GM21786 (cell line): Measurements from ENCODE around the gene OCEL1.

Source experiments
- ATAC-seq: cut with Tn5 transposase; IDR thresholded peaks from one replicate; pipeline ENCODE4 v1.9.1; 2021; ENCODE audit not compliant: unreplicated experiment

The OCEL1 gene

DNA sequence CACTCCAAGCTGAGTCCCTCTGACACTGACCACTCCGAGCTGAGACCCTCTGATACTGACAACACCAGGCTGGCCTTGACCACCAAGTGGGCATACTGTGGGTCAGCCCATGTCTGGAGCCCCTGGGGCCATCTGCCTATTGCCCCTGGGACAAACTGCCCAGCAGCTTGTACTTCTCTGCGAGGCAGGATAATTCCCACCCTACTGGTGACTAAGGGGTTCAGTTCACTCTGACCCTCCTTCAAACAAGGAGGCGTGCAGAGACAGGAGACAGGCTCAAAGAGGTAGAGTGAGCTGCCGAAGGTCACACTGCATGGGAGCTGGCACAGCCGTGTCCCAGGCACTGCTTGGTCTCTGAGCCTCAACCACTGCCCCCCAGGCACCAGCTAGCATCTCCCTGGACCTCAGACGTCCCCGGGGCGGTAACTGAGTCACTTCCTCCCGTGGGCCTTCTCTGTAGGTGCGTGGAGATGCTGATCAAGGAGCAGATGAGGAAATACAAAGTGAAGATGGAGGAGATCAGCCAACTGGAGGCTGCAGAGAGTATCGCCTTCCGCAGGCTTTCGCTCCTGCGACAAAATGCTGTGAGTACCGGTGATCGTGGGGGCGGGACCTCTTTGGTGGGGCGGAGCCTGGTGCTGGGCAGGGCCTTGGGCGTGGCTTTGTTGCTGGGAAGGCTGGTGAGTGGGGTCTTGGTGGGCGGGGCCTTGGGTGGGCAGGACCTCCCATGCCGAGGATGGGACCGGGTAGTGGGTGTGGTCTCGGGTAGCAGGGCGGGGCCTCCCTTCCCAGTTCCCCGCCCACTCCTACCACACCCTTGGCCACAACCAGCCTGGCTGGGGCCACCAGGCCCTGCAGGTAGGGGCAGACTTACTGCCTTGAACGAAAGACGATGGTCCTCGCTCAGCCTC lies 16.6 kb upstream of the OCEL1 start:
- ATAC-seq: no peak

DNA sequence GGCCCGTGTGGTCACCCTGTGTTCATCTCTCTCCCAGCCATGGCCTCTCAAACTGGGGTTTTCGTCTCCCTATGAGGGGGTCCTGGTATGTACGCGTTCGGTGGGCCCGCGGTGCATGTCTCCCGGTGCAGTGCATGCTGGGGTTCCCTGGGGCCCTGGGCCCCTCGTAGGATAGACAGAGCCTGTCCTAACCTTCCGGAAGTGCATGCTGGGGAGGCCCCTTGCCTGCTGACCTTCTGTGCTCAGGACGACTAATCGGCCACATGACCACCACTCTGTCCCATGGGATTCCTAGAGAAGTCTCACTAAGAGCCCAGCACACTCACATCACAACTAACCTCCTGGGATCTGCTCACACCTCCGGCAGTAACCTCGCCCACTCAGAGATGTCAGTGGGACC lies 15.7 kb upstream of the OCEL1 start:
- no peak for ATAC-seq

DNA sequence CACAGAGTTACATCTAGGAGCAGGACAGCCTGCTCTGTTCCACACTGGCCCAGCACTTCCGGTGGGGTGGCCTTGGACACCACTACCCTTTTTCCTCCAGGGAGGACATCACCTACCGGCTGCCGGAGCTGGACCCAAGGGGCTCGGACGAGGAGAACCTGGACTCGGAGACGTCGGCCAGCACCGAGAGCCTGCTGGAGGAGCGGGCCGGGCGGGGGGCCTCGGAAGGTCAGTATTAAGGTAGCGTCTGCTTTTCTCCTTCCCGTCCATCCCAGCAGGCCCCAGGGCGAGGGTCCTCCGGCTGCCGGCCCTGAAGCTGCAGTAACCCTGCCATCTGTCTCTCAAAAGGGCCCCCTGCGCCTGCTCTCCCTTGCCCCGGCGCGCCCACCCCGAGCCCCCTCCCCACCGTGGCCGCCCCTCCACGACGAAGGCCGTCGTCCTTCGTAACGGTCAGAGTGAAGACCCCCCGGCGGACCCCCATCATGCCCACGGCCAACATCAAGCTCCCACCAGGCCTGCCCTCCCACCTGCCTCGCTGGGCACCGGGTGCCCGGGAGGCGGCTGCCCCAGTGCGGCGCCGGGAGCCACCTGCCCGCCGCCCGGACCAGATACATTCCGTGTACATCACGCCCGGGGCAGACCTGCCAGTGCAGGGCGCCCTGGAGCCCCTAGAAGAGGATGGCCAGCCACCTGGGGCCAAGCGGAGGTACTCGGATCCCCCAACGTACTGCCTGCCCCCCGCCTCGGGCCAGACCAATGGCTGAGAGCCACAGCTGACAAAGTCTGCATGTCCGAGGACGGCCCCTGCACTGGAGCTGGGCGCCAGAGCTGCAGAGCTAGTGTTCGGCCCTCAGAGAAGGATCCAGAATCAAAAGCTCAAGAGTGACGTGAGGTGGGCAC lies 14.2 kb upstream of the OCEL1 start:
- no peak for ATAC-seq

DNA sequence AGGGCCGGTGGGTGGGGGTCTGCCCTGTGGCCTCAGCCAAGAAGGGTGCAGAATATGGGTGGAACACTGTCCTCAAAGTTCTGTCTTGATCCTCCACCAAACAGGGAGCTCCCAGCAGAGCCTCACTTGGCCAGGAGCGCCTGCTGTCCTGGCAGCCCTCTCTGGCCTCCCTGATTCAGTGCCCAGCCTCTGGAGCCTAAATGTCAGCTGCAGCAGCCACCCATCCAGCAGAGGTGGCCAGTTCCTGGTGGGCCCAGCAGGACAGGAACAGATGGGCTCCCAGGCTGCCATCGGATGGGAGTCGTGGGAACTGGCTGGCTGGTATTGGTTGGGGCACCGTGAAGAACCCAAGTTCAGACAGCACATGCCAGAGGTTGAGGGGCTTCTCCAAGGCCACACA lies 12.7 kb upstream of the OCEL1 start:
- ATAC-seq: no peak

DNA sequence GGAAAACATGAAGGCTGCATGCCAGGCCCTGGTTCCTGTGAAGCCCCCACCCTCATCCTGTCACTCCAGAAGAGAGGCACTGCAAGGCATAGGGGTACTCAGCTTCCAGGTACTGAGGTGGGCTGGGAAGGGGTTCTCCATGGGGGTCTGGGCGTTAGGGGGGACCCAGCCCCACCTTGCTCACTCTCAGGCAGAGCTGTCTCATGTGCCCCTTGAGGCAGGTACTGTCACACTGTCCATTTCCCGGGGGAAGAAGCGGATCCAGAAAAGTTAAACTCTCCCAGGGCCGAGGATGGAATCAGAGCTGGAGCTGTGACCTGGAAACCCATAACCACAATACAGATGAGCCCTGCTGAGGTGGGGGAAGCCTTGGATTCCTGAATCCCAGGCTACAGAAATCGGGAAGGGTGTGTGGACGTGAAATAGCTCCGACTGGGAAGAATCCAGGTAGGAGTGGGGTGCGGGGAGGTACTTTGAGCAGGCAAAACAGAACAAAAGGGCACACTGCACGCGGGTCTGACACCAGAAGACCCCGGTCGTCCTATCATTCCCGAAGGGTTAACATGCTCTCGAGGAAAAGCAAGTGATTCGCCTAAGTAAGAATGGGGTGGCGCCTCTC lies 11.4 kb upstream of the OCEL1 start:
- ATAC-seq: no peak

DNA sequence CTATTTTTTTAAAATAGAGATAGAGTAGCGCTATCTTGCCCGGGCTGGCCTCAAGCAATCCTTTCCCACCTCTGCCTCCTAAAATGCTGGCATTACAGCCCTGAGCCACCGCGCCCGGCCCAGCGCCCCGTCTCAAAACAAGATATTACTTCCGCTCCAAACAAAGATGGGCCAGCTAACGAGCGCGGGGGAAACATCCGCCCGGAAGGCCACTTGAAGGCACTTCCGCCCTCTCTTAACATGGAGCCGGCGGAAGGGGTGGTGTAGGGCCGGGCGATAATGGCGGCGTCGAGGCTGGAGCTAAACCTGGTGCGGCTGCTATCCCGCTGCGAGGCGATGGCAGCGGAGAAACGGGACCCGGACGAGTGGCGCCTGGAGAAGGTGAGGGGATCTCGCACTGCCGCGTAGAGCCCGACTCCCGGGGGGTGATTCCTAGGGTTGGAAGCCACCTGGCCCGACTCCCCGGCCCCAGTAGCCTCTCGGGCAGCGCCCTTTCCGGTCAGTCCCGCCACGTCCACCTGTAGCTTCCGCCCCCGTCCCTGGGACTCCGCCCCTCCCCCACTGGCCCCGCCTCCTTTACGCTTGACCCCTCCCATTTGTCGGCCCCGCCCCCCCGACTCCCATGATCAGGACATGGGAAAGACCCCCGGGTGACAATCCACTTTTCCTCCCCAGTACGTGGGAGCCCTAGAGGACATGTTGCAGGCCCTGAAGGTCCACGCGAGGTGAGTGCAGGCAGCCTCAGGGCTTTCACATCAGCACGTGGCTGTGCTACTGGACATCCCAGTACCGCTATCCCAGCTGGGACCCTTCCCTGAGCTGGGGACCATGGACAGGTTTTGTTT lies 10.7 kb upstream of the OCEL1 start, which contains the start of gene USE1:
Gene USE1, plus strand, starts transcription at position 231 of the 845 bp plus-strand sequence. Its CDS starts 49 bp downstream, at position 280.
- ATAC-seq: peak; percentile 61

DNA sequence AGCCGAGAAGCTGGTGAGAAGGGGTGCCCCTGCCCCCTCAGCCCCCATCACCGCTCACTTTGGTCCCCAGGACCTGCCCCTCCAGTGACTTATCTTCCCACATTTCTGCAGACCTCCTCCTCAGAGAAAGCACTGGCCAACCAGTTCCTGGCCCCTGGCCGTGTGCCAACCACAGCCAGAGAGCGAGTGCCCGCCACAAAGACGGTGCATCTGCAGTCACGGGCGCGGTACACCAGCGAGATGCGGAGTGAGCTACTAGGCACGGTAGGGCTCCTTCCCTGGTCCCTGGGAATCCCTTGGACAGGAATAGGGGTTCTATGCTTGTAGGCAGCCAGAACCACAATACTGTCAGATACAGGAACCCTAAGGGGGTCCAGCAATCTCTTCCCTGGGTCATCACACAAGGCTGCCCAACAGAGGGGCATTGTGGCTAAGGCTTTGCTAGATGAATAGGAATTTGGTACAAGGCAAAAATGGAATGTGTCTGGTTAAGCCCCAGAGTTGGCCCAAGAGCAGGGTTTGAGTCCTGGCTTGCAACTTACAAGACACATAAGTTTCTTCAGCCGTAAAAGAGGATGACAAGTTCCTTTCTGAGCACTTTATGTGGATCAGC lies 9.9 kb upstream of the OCEL1 start:
- ATAC-seq: no peak

DNA sequence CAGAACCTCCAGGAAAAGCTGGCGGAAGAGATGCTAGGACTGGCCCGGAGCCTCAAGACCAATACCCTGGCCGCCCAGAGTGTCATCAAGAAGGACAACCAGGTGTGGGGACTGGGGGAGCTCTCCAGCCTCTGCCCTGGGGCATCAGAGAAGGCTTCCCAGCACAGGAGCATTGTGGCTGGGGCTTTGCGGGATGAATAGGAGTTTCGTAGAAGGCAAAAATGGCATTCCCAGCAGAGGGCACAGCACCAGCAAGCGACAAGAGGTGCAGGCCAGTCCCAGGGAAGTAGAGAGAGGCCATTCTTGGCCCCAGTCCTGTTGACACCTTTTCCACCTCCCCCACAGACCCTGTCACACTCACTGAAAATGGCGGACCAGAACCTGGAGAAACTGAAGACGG lies 6.7 kb upstream of the OCEL1 start:
- no peak for ATAC-seq

DNA sequence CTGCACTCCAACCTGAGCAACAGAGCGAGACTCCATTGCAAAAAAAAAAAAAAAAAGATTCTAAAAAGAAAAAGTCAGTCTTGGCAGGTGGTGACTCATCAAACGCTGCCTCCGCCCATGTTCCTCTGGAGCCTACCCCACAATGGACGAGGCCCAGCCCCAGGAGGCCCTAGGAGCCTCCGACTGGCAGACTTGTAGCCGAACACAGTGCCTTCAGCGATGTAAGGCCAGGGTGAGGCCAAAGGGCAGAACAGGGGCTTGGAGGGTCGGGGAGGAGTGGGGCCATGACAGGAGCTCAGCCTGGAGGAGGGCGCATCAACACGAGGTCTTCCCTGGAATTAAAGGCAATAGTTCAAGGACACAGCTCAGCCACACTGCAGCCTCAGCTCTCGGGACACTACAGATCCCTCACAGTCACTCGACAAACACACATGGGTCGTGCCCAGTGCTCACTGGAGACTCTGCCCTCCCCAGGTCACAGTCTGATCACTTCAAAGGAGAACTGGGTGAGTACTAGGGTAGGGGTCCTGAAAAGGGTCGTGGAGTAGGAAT lies 5.7 kb upstream of the OCEL1 start:
- no peak for ATAC-seq

DNA sequence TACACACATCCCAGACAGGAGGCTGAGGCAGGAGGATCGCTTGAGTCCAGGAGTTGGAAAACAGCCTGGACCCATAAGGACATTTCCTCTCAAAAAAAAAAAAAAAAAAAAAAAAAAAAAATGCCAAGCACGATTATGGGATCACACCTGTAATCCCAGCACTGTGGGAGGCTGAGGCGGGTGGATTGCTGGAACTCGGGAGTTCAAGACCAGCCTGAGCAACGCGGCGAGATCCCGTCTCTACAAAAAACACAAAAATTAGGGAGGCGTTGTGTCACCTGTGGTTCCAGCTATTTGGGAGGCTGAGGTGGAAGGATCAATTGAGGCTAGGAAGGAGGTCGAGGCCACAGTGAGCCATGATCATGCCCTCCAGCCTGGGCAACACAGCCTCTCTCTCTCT lies 973 bp upstream of the OCEL1 start:
- no peak for ATAC-seq

DNA sequence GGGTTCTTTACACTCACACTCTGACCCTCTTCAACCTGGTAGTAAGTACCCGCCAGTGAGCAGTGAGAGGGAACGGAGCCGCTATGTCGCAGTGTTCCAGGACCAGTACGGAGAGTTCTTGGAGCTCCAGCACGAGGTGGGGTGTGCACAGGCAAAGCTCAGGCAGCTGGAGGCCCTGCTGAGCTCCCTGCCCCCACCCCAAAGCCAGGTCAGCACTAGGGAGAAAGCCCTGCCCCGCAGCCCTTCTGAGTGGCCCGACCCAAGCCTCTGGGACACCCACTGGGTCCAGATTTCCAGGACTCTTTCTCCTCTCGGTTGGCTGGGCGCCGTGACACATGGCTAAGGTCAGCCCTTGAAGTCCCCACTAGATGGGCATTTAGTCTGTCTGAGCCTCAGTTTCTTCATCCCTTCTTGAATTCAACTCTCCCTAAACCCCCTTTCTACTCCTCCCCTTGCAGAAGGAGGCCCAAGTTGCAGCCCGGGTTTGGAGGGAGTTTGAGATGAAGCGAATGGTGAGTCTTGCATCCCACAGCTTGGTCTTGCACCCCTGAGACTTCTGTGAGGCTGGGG lies 1.9 kb downstream of the OCEL1 start:
- no peak for ATAC-seq

DNA sequence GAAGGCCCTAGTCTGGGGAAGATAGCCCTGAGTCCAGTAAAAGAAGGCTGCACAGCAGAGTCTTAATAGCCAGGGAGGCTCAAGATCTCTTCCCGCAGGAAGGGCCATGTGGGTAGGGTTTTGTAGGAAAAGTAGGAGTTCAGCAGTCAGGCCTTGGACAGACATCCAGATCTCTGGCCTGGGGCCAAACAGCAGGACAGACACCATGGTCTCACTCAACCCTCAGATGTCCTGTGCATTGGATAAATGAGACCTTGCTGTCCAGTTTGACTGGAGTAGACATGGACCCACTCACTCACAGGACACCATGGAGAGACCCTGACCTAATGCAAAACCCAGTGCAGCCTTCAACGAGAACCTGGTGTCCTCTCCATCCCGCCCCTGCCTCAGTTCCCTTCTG lies 3.9 kb downstream of the OCEL1 start:
- no peak for ATAC-seq

DNA sequence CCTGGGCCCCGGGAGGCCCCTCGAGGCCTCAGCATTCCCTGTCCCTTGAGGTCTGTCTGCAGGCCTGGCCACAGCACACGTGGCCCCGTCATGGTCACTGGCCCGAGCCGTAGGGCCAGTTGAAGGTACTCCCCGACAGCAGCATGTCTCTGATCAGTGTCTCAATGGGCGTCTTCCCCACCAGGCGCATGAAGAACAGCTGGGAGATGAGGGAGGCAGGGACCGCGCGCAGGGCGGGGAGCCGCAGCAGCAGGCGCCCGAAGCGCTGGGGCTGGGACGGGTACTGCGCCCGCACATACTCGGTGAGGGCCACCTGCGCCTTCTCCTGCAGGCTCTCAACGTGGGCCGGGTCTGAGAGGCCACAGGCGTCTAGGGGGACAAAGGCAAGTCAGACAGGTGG lies 6.2 kb downstream of the OCEL1 start:
- no peak for ATAC-seq

DNA sequence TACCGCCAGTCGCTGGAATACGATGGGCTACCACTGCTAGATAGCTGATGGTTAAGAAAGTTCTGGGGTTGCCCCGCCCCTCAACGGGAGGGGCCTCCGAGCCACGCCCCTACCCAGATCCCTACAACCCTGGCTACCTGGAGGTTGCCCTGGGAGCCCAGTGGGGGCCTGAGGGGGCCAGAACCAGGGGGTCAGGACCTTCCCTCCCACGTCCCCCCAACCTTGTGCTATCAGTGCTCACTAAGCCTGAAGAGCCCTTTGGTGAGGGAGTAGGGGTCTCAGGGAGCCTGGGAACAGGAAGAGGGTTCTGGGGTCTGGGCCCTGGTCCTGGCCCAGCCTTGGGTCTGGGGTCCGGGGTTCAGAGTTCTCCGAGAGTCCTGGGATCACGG lies 8.9 kb downstream of the OCEL1 start:
- peak; percentile 60 for ATAC-seq

DNA sequence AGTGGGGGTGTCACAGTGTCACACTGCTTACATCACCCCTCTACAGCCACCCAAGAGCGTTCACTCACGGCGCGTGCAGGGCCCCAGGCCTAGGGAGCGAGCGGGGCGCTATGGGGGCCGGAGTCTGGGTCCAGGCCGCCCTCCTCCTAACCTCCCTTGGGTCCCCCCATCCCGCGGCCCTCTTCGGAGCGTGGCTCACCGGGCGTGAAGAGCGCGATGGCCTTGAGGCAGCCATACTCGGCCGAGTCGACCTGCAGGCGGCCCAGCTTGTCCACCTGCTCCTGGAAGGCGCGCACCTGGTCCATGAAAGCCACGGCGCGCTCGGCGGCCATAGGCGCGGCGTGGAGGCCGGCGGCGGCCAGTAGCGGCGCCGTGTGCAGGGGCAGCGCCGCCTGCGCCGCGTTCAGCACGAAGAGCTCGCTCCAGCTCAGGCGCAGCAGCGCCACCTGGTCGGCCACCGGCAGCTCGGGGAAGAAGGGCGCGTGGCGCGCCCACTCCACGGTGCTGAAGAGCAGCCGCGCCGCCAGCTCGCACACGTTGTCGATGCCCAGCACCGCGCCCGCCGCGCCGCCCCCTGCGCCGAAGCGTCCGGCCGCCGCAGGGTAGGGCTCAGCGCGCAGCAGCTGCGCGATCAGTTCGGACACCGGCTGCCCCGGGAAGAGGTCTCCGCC lies 9.4 kb downstream of the OCEL1 start:
- ATAC-seq: no peak

DNA sequence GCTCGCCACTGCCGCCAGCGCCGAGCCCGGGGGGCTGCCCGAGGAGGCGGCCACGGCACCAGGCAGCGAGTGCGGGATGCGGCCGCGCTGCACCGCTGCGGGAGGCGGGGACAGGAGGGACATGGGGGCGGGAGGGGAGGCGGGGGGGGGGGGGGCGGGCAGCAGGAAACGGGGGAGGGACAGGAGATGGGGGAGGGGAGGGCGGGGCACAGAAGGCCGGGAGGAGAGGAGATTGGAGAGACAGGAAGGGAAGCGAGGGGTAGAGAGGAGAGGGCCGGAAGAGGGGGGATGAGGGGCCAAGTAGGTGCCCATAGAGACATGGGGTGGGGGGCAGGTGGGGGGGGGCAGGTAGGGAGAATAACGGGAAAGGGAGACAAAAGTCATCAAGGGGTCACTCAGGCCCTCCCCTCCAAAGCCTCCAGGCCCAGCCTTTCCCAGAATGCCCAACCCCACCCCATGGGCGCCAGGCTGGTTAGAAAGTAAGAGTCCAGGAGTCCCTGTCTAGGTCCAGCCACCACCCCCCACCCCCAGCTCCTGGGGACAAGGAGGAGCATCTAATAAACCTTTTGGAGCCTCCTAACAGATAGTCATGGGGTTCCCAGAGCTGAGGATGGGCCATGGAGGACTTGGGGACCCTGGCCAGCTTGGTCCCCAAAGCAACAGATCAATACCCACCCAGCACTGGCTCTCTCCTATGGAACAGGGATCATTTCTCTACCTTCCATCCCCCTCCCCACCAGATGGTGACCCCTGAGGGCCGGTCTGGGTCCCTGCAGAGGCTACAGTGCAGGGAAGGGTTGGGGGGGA lies 10.1 kb downstream of the OCEL1 start:
- no peak for ATAC-seq

DNA sequence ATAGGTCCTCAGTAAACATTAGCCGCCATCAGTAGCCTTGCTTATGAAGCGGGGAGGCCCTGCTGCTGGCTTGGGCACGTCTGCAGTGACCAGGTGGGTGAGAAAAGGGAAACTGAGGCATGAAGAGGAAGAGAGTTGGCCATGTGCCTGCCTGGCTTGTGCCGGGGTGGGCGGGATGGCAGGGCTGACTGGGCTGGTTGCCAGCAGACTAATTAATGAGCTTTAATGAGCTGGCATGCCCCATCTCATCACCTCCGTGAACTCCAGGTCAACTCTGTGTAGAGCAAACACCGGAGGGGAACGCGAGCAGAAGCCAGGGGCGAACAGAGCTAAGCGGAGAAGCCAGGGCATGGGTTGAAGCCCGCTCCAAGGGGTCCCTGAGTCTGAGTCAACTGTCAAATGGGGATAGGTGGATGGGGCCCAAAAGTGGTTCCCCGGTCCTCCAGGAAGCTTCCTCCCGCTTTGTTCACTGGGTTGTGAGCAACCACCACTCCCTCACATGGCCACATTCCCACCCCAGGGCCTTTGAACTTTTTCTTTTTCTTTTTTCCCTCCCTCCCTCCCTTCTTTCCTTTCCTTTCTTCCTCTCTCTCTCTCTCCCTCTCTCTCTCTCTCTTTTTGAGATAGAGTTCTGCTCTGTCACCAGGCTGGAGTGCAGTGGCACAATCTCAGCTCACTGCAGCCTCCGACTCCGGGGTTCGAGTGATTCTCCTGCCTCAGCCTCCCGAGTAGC lies 11.0 kb downstream of the OCEL1 start:
- ATAC-seq: no peak
